Measurements from ENCODE around the gene PLXDC2.

Gene PLXDC2

DNA sequence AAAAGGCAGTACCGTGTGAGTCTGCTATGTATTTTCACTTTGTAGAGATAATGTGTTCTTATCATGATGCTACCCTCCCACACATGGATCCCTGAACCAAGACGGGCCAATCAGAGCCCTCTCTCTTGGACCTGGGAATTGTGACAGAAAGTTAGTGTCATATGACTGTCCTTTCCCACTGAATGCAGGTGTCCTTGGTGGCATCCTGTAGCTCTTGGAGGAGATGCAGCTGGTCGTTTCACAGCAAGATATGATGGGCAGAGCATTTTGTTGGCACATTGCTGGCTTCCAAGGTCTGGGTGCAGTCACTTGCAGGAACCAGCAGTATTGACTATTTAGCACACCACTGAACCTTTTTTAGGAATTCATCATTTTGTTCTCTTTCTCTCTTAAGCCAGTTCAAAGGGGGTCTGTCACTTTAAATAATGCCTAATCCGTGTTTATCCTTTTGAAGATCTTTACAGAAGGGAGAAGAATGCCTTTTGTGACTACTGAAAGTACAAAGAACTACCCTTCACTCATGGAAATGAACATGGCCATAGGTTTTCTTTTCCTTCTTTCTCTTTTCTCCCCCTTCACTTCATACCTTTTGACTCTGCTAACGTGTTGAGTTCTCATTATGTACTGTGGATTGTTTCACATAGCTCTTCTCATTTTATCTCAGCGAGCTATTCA lies 125.1 kb downstream of the PLXDC2 start:
- DNase-seq (ENCODE audit: low spot score) = no peak

DNA sequence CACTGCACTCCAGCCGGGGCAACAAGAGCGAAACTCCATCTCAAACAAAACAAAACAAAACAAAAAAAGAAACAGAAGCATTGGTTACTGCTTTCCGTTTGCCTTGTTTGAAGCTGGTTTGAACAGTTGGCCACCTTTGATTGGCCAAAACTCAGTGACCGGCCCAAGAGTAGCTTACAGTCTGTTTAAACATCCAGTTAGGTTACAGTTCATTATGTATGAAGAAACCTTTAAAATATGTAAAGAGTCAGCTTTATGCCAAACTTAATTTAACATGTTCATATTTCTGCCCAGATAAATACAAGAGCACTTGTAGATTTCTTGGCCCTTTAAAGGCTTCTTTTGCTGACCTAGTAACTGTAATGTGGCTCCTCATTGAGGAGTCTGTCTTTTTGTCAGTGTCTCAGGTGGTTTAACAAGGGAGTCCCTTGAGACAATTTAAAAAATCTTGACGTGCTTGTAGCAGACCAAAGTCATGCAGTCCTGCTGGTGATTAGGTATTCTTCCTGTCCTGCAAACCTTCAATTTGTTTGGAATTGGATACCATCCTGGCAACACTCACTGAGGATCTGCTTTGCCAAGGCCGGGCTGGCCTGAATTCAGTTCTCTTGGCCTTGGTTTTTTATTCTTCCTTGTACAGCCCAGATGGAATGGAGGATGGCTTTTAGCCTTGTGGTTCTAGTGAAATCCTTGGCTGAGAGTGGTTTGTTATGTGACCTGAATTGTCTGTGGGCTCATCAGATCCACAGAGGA lies 128.9 kb downstream of the PLXDC2 start:
- no peak for DNase-seq (ENCODE audit: low spot score)

DNA sequence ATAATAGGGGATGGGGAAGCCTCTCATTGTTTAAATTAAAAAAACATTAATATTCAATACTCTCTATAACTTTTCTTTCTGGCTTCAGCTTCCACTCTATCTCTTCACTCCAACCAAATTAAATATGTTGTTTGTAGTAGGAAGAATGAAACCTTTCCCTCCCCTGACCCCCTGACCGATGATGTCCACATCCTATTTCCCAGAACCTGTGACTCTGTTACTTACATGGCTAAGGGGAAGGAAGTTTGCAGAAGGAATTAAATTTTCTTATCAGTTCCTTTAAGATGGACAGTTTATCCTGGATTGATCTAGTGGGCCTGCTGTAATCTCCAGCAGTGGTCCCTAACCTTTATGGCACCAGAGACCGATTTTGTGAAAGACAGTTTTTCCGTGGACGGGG lies 130.0 kb downstream of the PLXDC2 start:
- no peak for DNase-seq (ENCODE audit: low spot score)

DNA sequence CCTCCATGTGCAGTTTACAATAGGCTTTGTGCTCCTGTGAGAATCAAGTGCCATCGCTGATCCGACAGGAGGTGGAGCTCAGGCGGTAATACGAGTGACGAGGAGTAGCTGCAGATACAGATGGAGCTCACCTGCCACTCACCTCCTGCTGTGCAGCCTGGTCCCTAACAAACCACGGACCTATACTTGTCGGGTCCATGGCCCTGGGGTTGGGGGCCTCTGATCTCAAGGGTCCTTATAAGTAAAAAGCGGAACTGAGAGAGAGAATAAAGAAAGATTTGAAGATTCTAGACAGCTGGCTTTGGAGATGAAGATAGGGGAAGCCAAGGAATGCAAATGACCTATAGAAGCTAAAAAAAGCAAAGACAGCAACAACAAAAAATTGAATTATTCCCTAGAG lies 130.6 kb downstream of the PLXDC2 start:
- no peak for DNase-seq (ENCODE audit: low spot score)

DNA sequence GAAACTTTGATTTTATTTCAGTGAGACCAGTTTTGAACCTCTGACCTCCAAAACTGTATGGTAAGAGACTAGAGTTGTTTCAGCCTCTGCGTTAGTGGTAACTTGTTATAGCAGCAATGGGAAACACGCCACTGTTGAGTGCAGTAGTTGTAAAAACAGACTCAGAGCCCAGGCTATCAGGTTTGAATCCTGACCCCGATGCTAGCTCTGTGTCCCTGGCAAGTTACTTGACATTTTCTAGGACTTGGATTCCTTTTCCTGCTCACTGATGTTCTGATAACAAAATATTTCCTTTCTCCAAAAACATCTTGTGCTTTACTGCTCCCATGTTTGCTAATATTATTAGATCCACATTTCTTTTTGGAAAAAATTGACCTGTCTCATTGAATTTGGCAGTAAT lies 131.0 kb downstream of the PLXDC2 start:
- no peak for DNase-seq (ENCODE audit: low spot score)

DNA sequence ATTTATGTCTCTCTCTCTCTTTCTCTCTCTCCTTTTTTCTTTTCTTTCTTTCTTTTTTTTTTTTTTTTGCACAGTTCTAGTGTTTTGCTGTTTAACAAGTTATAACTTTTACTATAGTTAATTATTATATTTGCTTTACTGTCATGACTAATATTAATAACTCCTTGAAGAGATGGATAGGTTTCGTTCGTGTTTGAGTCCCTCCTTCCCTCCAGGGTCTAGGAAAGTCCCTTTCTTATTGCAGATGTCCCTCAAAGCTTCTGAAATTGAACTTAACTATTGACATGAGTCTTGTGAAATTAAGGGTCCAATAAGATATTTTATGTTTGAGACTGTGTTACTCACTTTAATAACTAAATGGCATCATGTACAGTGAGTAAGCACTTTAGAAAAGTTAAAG lies 131.4 kb downstream of the PLXDC2 start:
- DNase-seq (ENCODE audit: low spot score) = no peak

DNA sequence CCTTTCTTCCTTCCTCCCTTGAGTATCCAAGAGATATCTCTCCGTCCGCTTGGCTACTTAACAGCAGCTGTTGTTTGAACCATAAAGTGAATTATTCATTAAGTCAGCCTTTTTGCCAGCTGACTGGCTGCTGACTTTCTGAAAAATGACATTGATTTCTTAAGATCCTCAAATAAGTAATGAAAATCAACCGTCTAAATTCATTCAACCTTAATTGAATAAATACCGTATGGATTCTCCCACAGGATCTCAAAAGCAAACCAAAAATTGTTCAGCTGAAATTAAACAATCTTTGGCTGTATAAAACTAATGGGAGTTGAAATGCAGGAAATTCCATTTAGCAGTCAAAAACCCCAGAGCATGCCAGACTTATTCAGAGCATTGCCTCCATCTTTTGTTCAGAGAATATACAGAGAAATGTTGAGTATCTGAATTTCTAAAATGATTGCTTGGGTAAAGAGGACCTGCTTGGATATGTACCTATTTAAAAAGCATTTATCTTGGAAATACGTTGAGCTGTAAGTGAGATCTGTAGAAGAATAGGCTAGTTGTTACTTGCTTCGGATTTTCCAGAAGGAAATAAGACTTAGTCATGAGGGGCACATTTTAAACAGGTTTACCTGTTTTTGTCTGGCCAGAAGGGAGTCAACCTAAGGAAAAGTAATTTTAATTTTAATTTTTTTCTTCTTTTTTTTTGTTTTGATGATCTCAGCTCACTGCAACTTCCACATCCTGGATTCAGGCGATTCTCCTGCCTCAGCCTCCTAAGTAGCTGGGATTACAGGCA lies 136.2 kb downstream of the PLXDC2 start:
- DNase-seq (ENCODE audit: low spot score) = no peak

DNA sequence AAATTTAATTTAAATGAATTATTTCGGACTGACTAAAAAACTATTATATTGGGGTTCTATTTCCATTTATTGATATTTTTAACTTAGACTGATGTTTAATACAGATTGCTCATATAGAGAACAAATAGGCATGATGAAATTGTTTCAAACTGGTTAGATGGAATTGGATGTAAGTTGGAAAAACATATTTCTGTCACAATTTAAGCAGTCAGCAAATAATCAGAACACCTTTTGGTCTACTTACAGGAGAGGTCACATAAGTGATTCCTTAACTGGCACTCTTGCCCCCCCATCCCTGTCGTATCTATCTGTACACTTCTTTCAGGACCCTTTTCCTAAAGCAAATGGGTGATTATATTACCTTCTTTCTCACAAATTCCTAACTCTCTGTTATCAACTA lies 138.4 kb downstream of the PLXDC2 start:
- DNase-seq (ENCODE audit: low spot score) = no peak

DNA sequence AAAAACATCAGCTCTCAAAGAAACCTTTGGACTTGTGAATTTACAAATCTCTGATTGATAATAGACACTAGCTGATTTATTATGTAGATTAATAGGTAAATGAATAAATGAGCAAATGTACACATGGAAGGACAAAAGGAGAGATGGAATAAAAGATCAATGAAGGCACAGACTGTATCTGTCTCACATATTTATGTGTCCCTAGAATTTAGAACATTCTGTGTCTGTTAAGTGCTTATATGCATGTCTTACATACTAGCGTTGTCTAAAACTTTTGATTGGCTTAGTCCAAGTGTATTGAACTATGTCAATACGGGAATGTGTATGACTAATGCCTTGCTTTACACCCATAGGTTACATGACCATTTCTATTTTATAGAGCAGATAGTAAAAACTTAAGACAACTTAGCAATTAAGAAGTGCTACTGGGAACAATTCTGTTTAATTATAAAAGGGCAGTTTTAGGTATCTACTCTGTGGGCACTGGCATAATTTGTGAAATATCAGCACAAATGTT lies 140.3 kb downstream of the PLXDC2 start:
- DNase-seq (ENCODE audit: low spot score) = no peak

DNA sequence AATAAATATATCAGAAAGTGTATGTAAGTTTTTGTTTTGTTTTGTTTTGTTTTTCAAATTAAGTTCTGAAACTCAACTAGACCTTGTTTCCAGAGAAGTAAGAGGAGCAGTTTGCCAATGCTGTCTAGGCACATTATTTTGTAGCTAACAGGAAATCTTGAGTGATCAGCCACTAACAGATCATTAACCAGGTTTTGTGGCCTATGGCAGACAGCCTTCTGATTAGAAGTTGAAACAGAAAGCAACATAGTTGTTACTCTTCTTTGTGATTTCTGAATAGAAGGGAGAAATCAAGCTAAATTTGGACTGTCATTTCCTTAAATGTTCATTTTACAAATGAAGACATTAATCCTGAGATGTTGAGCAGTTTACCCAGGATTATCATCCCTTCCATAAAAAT lies 142.6 kb downstream of the PLXDC2 start:
- DNase-seq (ENCODE audit: low spot score) = no peak

DNA sequence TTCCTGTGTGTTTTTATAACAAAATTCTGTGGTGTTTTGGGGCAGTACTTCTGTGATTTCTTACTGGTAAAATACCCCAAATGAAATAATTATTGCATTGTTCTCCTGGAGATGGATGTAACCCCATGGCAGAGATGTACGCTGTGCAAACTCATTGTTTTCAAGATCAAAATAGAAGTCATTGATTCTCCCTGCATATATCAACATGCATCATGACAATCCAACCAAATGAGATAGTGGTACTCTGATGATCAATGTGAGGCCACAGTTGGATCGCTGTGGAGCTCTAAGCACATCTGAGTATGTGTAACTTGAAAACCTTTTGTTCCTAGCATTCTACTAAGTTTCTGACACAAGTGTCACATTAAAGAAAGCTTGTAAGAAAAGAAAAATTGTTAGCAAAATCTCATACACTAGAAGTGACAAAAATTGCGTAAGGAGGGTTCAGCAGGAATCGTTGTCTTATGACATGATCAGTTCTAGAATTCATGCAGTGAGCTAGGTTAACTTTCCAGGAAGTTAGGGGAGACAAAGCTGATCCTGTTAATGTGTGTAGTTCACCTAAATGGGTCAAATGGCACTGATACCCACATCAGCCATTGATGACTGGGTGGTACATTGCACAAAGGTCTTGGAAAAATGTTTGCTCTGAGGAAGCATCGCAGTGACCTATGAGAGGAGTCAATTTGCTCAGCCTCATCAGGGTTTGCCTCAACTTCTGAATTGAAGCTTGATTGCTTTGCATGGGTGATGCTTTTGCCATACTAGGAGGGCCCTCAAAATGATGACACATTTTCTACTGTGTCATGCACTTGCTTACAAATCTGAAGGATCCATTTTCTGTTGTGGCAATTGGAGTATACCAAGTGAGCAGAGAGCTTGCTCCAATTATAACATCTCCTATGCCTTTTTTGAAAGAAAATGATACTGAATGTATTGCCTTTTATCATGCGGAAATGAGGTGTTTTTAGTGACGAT lies 145.1 kb downstream of the PLXDC2 start:
- DNase-seq (ENCODE audit: low spot score) = no peak

DNA sequence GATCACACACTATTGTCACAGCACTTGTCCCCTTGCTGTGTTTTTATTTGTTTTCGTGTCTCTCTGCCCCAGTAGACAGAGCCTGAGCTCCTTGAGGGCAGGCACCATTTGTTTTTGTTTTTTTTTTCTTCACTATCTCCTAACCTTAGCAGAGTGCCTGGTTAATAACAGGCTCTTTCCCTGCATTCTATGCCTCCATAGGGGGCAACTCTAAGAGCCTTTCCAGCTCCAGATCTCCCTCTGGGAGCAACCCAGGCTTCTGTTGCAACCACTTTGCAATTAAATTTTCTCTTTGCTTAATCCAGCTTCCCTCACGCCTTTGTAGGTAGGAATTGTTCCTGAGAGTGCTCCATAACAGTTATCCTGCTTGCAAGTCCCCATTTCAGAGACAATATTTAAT lies 148.4 kb downstream of the PLXDC2 start:
- DNase-seq (ENCODE audit: low spot score) = no peak

DNA sequence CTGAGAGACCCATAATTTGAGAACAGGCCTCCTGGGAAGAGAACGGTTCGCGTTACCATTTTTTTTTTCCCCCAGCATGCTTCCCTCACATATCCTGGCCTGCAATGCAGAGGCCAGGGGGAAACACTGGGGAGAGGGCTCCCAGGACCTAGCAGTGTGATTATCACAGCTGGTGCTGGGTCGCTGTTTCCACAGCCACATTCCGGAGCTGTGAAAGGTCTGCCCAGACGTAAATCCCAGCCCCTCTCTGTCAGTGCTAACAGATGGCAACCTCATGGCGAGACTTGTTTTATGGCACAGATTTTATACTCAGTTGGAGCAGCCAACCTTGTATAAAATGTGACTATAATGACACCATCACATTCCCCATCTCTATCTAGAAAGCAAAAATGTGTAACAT lies 150.5 kb downstream of the PLXDC2 start:
- no peak for DNase-seq (ENCODE audit: low spot score)

DNA sequence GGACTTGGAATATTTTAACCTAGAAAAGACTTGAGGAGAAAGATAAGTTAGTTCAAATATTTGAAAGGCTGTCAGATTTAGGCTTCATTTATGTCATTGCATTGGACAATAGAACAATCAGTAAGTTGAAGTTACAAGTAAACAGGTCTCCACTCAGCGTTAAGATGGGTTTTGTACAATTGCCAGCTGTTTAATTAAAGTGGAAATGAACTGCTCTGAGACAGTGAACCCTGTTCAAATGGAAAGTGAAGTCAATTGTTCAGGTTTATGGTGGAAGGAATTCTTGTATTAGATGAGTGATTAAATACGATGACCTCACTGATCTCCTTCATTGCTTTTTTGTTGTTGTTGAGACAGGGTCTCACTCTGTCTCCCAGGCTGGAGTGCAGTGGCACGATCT lies 151.7 kb downstream of the PLXDC2 start:
- DNase-seq (ENCODE audit: low spot score) = no peak

DNA sequence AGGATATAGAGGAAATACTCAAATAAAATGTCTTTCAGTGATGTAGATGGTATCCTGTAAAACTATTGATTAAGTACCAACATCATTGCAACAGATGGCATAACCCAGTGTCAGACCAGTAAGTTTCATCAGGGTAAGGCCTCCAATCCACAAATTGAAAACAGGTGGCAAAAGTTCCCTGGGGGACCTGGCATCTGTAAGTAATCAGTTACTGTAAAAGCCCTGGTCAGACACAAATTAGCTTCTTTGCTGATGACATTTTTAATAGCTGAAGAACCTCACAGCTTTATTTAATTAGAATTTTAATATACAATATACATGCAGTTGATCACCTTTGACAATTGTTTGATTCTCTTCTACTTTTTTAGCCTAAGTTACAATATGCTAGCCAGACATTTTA lies 152.5 kb downstream of the PLXDC2 start:
- no peak for DNase-seq (ENCODE audit: low spot score)

DNA sequence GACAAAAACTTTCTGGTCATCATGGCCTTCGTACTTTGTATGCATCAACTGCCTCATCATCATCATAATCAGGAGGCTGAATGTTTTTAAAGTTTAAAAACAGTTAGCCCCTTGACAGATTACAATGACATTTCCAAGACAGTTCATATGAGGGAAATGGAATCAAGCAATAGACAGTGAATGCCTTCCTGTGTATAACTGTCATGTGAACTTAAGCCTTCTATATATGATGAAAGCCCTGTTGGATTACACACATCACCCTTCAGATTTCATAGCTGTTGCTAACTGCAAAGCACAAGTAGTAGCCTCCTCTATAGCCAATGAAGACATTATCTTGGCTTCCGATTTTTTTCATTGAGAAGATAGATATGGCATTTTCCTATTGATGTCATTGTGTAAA lies 154.0 kb downstream of the PLXDC2 start:
- no peak for DNase-seq (ENCODE audit: low spot score)

DNA sequence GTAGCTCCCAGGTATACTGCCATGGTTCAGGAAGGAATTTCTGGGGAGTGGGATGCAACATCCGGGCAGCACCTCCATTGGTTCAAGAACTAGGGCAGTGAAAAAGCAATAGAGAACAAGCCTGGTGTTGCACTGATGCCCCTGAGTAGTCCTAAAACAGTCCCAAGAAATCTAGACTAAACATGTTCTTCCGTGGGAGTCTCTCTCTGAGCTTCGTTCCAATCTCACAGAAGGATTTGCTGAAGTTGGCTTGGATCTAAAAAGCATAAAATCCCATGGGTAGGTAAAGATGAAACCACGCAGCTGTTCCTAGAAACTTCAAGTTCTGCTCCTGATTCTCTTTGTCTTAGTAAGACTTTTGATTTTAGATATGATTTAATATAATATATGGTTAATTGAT lies 154.5 kb downstream of the PLXDC2 start:
- no peak for DNase-seq (ENCODE audit: low spot score)

DNA sequence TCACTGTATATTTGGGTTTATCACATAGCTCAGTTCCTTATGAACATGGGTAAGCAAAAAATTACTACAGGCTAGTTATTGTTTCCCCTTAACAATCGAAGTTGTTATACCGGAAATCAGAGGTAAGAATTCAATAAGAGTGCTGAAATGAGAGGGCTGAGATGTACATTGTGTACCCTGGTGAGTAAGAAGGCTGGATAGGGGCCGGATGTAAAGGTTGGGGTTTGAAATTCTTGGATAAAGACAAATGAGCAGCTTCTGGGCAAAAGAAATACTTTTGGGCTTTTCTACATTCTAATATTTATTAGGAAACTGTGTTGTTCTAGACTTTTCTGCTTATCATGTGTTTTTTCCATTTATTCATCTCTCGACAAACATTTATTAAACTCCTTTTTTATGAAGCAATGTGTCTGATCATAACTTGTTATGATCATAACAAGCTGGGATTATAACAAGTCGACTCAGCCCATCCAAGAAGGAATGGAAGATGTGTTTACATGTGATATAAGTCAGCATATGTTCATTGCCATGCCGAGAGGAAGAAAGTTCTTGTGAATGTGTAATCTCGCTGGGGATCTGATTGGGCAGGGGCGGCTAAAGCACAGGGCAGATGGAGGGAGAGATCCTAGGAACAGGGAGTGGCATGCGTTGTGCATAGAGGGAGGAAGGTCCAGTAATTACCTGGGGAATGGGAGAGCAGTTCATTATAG lies 155.3 kb downstream of the PLXDC2 start:
- DNase-seq (ENCODE audit: low spot score) = no peak

DNA sequence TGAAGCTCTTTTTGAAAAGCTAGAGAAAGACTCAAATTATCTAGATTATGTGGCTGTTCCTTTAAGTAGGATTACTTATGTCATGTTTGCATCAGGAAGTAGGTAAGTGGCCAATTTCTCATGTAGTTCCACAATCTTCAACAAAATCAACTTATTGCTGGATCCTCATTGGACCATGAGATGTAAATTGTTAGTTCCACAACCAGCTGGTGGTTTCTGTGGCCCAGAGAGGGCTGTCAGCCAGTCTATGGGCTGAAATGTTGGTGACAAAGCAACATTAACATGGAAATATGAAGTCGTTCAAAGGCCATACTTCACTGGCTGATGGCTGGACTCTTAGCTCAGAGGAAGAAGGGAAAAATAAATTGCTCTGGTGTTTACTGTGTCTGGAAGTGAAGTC lies 157.9 kb downstream of the PLXDC2 start:
- DNase-seq (ENCODE audit: low spot score) = no peak

DNA sequence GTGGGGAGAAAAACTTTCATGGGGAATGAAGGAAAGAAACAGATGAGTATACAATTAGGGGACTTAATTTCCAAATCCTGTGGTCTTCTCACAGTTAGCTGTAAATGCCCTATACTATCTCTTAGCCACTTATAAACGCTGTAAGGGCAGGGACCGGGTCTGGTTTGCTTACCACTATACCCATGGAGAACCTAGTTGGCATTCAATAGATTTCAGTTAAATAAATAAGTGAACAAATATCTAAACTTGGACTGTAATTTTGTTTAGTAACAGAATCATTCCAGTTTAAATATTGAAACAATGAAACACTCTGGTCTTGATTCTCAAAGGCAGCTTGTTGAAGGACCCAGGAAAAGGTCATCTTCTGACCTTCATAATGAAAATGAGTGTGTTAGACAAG lies 158.3 kb downstream of the PLXDC2 start:
- no peak for DNase-seq (ENCODE audit: low spot score)

DNA sequence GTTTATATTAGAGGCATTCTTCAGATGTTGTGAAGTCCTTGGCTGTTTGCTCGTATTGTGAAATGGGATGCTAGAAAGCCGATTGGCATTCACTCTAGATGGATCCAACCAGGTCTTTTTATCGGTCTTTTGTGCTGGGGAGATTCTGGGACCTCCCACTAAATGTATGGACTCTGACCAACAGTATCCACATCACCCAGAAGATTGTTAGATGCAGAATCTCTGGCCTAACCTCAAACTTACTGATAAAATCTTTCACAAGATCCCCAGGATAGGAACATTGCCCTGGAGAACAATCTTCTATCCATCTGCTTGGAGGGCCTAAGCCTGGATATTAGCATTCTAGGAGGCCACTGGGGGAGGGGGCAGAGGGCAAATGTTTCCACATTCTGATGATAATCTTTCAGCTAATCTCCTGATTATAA lies 160.9 kb downstream of the PLXDC2 start:
- DNase-seq (ENCODE audit: low spot score) = no peak

All from CD4-positive, alpha-beta T cell treated with Interleukin-15 for 4 hours (primary cell).